Spleen (tissue), 7 donors: ENCODE data around the gene MRPL3.

Experiments used
- POLR2AphosphoS5 ChIP-seq, 3 donors: sonication (generic); formaldehyde crosslinking; IDR thresholded peaks; one replicate each; pipeline ENCODE4 v1.5.1; 2017; ENCODE audit warnings: antibody characterized with exemption in 3 of 3
- TF ChIP-seq, protein P1 (sequence below), 11 experiments: fragments of 200-600 bp in 7 of 11; fragments of 450-650 bp in 4 of 11; sonication (generic) in 4 of 11; IDR thresholded peaks in 8 of 11; conservative IDR thresholded peaks in 3 of 11; 1 replicate in 7 of 11; 2 replicates in 4 of 11; pipeline versions ENCODE4 v1.4.0 to v1.8.0; 2016 to 2021; ENCODE audit warnings: antibody characterized with exemption in 11 of 11, inconsistent platforms in 4 of 11, mild to moderate bottlenecking in 1 of 11
- donor health status: DM: no; HTN: no; CAD: no; lungs with moderate emphysema.
- donor health status: DM: no; HTN: no; CAD: no.
- donor health status: DM: no; HTN: no; CAD: no.

GRCh38 chr3:131546441-131546840, 43.7 kb upstream of the MRPL3 start:
- TF ChIP-seq, protein P1, sequence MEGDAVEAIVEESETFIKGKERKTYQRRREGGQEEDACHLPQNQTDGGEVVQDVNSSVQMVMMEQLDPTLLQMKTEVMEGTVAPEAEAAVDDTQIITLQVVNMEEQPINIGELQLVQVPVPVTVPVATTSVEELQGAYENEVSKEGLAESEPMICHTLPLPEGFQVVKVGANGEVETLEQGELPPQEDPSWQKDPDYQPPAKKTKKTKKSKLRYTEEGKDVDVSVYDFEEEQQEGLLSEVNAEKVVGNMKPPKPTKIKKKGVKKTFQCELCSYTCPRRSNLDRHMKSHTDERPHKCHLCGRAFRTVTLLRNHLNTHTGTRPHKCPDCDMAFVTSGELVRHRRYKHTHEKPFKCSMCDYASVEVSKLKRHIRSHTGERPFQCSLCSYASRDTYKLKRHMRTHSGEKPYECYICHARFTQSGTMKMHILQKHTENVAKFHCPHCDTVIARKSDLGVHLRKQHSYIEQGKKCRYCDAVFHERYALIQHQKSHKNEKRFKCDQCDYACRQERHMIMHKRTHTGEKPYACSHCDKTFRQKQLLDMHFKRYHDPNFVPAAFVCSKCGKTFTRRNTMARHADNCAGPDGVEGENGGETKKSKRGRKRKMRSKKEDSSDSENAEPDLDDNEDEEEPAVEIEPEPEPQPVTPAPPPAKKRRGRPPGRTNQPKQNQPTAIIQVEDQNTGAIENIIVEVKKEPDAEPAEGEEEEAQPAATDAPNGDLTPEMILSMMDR (IDR thresholded peaks at IDR 0.05 in 8 of 11, conservative IDR thresholded peaks at IDR 0.05 in 3 of 11) = no peak
- TF ChIP-seq POLR2AphosphoS5 (IDR thresholded peaks at IDR 0.05) = no peak
